Muscle of leg (tissue), 11 donors: ENCODE results near the gene ABHD16A. TPM values are rescaled to one million over a fixed set of nuclear protein-coding genes. Genes with fewer than 3 reads are reported as not detected.

Source experiments
- DNase-seq: peaks from one replicate; pipeline ENCODE4 v3.0.0; 2013
- H3K27ac ChIP-seq: one replicate; pipeline ENCODE4 v1.5.1; 2013; ENCODE audit warnings: mild to moderate bottlenecking, low read length, control low read depth
- H3K27me3 ChIP-seq: one replicate; pipeline ENCODE4 v1.6.1; 2013; ENCODE audit warnings: low read length; ENCODE audit not compliant: control insufficient read depth, insufficient read depth
- H3K36me3 ChIP-seq: one replicate; pipeline ENCODE4 v1.6.1; 2013; ENCODE audit warnings: low read length; ENCODE audit not compliant: control insufficient read depth, insufficient read depth
- H3K4me1 ChIP-seq: one replicate; pipeline ENCODE4 v1.6.1; 2013; ENCODE audit warnings: low read length; ENCODE audit not compliant: control insufficient read depth, insufficient read depth
- H3K4me3 ChIP-seq: one replicate; pipeline ENCODE4 v1.5.1; 2013; ENCODE audit warnings: low read length, control low read depth
- H3K9me3 ChIP-seq: replicated peaks from 2 replicates; pipeline ENCODE4 v1.6.1; 2013; ENCODE audit warnings: low read depth, low read length; ENCODE audit not compliant: control insufficient read depth
- WGBS: methylation state at CpG from one replicate; pipeline ENCODE4 v1.1.5; 2013; ENCODE audit warnings: missing lambda C conversion rate; ENCODE audit not compliant: insufficient coverage; 5-methylcytosine and 5-hydroxymethylcytosine counted together
- polyA plus RNA-seq, 8 donors: library from polyadenylated mRNA; unstranded; fragments of 120-200 nt; gene quantifications; one replicate each; pipeline versions ENCODE4 v1.2.1 to v1.2.3, GENCODE V29; 2013; ENCODE audit warnings: inconsistent platforms in 1 of 8, low replicate concordance in 1 of 8; ENCODE audit not compliant: insufficient read length in 8 of 8, insufficient read depth in 1 of 8
- total RNA-seq: library from RNA; stranded (reverse); fragments of 120-200 nt; gene quantifications from one replicate; pipeline ENCODE4 v1.2.4, GENCODE V29; 2013

The ABHD16A gene
- total and polyA plus RNA-seq, 9 donors = 42.0 to 55.8 (median 45.4) TPM

DNA sequence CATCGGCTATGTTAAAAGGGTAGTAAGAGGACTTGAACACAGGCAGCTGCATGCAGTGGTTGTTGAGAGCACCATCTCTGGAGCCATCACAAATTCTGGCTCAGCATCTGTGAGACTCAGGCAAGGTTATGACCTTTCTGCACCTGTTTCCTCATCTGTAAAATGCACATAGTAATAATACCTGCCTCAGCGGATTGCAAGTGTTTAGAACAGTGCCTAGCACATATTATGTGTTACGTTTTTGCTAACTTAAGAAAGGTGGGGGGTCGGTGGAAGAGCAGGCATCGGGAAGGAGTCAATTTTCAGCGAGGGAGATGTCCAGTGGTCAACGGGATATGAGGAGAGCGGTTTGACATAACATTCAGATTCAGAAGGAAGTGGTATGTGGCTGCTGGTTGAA lies 25.2 kb downstream of the ABHD16A start:
- H3K27me3 ChIP-seq = peaks cover 12% of the 10 kb centered on the region
- WGBS = 51% methylated on average over 6 of the region's 8 CpGs
- no peak overlapping the region for H3K4me3 ChIP-seq
- H3K9me3 ChIP-seq = no peaks in the 10 kb centered on the region
- DNase-seq = no peak
- H3K27ac ChIP-seq = no peak overlapping the region
- H3K4me1 ChIP-seq = peaks cover 18% of the 10 kb centered on the region
- H3K36me3 ChIP-seq = peaks cover 12% of the 10 kb centered on the region

DNA sequence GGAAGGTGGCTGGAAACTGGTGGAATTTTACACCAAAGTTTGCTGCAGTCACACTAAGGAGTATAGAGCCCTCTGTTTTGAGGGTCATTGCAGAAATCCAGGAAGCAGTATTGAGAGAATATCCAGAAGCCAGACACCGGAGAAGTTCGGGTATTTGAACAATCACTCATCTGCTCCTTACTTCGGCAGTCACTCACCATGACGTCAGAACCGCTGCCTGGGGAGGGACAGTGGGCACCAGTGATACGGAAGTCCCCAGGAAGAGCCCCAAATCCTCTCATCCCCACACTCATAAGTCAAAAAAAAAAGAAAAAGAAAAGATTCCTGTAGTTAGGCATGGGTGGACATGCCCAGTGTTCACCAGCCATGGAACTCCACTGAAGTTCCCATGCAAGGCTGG lies 26.2 kb downstream of the ABHD16A start:
- Histone ChIP-seq H3K4me1 (peaks cover 15% of the 10 kb centered on the region), H3K9me3 (no peaks in the 10 kb centered on the region), H3K27ac (no peak overlapping the region), H3K36me3 (peaks cover 21% of the 10 kb centered on the region), H3K27me3 (peaks cover 10% of the 10 kb centered on the region), H3K4me3 (no peak overlapping the region)
- no peak for DNase-seq
- 80% methylated on average over 1 of the region's 6 CpGs for WGBS

- peaks cover 26% of the 10 kb centered on the region for H3K36me3 ChIP-seq
- 74% methylated on average over 4 of the region's 4 CpGs for WGBS
These were observed 26.7 kb downstream of the ABHD16A start for GRCh38 chr6:31676322-31676903.

DNA sequence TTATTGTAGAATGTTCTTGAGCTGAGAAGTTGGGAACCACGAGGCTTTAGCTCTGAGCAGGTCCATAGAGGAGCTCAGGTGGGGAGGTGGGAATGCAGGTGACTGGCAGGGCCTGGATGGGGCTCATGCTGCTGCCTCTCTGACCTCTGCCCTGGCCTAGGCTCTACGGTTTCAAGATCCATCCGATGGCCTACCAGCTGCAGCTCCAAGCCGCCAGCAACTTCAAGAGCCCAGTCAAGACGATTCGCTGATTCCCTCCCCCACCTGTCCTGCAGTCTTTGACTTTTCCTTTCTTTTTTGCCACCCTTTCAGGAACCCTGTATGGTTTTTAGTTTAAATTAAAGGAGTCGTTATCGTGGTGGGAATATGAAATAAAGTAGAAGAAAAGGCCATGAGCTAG lies 33.4 kb downstream of the ABHD16A start, which contains the start of gene LY6G5B:
Gene LY6G5B, plus strand, starts transcription at position 301 of the 400 bp plus-strand sequence. CDS start 975 bp downstream, outside the sequence.
- H3K27ac ChIP-seq = no peak within 1 kb of the TSS
- 60% methylated on average over 1 of the region's 8 CpGs for WGBS
- peaks cover 73% of the 10 kb centered on the region for H3K36me3 ChIP-seq
- no peaks in the 10 kb centered on the region for H3K27me3 ChIP-seq
- H3K4me3 ChIP-seq = no peak within 1 kb of the TSS
- no peaks in the 10 kb centered on the region for H3K9me3 ChIP-seq
- peaks cover 8% of the 10 kb centered on the region for H3K4me1 ChIP-seq
- no peak for DNase-seq

More at GRCh38 chr6:31676322-31676903, 26.7 kb downstream of the ABHD16A start:
- no peak overlapping the region for H3K4me3 ChIP-seq
- H3K4me1 ChIP-seq = peaks cover 11% of the 10 kb centered on the region
- no peaks in the 10 kb centered on the region for H3K9me3 ChIP-seq
- no peak overlapping the region for H3K27ac ChIP-seq
- DNase-seq = no peak
- H3K27me3 ChIP-seq = peaks cover 5% of the 10 kb centered on the region

DNA sequence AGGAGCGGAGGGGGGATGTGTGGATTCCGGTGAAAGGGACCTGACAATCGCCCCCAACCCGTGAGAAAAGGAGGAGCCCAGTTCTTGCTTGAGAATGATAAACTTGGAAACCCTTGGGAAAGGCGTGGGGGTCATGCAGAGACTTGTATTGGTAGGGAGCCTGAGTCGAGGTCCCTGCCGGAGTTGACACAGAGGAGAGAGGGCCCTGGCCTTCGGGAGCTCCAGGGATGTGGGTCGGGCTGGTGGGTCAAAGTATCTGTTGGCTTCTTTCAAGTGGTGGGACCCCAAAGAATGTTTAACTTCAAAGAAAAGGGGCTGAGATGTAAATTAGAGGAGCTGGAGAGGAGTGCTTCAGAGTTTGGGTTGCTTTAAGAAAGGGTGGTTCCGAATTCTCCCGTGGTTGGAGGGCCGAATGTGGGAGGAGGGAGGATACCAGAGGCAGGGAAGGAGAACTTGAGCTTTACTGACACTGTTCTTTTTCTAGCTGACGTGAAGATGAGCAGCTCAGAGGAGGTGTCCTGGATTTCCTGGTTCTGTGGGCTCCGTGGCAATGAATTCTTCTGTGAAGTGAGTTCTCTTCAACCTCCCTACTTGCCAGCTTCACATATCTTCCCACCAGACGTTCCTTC lies 36.7 kb downstream of the ABHD16A start:
- no peak for DNase-seq
- peaks cover 73% of the 10 kb centered on the region for H3K36me3 ChIP-seq
- no peaks in the 10 kb centered on the region for H3K27me3 ChIP-seq
- peaks cover 22% of the 10 kb centered on the region for H3K4me1 ChIP-seq
- peak overlapping the region; percentile 60 for H3K27ac ChIP-seq
- H3K9me3 ChIP-seq = no peaks in the 10 kb centered on the region
- peak overlapping the region; percentile 70 for H3K4me3 ChIP-seq
- 5% methylated on average over 14 of the region's 15 CpGs for WGBS

DNA sequence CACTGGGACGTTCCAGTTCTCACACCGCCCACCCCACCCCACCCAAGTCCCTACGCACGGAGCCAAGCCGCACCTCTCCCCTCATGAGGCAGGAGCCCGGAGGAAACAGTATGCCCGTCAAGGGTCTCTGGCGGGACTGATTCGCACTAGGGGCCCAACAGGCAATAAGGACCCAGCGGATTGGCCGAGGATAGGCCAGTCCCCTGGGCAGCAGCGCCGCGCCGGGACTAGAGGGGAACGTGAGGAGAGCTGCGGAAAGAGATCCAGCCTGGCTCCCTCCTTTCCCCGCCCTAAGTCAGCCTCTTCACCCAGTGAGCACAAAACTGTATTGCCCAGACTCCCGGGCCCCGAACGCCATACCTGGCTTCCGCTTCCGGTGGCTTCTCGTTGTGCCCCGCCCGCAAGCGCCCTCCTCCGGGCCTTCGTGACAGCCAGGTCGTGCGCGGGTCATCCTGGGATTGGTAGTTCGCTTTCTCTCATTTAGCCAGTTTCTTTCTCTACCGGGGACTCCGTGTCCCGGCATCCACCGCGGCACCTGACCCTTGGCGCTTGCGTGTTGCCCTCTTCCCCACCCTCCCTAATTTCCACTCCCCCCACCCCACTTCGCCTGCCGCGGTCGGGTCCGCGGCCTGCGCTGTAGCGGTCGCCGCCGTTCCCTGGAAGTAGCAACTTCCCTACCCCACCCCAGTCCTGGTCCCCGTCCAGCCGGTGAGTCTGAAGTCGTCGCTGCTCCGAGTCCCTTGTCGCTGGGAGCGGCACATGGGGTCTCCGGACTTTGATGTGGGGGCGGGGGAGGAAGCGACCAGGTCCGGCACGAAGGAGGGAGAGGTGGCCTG lies 37.4 kb downstream of the ABHD16A start, which contains the start of gene CSNK2B:
Gene CSNK2B, plus strand, starts transcription at position 580 of the 836 bp plus-strand sequence. CDS start 752 bp downstream, outside the sequence.
- no peaks in the 10 kb centered on the region for H3K27me3 ChIP-seq
- peak; percentile 100 for DNase-seq
- peaks cover 26% of the 10 kb centered on the region for H3K4me1 ChIP-seq
- WGBS = 0% methylated on average over 41 of the region's 63 CpGs
- H3K4me3 ChIP-seq = peak within 1 kb of the TSS; percentile 70
- H3K27ac ChIP-seq = peak within 1 kb of the TSS; percentile 100
- peaks cover 66% of the 10 kb centered on the region for H3K36me3 ChIP-seq
- H3K9me3 ChIP-seq = no peaks in the 10 kb centered on the region

GRCh38 chr6:31664790-31665500 lies 38.2 kb downstream of the ABHD16A start, which contains the start of gene GPANK1:
TSS of gene GPANK1 (minus strand) at chr6:31664997. CDS start at chr6:31664478, 519 bp downstream.
- DNase-seq = peak; percentile 99
- WGBS = 0% methylated on average over 27 of the region's 39 CpGs
- H3K4me3 ChIP-seq = peak within 1 kb of the TSS; percentile 70
- peaks cover 58% of the 10 kb centered on the region for H3K36me3 ChIP-seq
- H3K27me3 ChIP-seq = no peaks in the 10 kb centered on the region
- H3K9me3 ChIP-seq = no peaks in the 10 kb centered on the region
- H3K4me1 ChIP-seq = peaks cover 29% of the 10 kb centered on the region
- H3K27ac ChIP-seq = peak within 1 kb of the TSS; percentile 100

DNA sequence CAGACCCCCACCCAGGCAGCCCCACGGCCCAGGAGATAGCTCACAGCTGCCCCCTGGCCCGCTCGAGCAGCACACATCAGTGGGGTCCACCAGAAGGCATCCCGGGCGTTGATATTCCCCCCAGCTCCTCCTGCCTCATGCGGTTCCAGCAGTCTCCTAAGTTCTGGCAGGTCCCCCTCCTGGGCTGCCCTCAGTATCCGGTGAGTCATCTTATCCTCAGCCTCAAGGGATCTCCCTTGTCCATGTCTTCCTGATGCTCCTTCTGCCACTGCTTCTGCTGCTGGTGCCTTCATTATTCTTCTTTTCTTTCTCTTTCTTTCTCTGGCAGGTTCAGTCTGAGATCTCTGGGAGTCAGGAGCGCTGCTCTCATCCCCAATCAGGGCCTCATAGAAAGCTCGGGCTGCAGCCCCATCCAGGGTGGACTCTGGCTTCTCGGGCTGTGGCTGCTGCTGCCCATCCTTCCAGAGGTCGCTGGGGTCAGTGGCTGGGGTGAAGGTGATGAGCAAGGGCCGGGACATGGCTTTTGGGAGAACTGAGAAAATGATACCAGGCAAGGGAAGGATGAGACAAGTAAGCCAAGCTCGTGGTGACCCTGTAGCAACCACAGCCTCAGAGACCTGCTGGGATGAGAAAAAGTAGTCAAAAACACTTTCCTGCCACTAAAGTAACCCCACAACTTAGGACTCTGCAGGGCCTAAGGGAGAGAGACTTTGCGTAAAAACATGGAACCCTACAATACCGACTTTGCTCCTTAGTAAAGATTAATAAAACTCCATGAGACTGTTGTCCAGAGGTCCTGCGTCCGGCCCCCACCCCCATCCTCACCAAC lies 38.9 kb downstream of the ABHD16A start:
- WGBS = 15% methylated on average over 13 of the region's 17 CpGs
- Histone ChIP-seq H3K36me3 (peaks cover 51% of the 10 kb centered on the region), H3K27ac (peak overlapping the region; percentile 100), H3K27me3 (no peaks in the 10 kb centered on the region), H3K4me1 (peaks cover 36% of the 10 kb centered on the region), H3K4me3 (peak overlapping the region; percentile 70), H3K9me3 (no peaks in the 10 kb centered on the region)
- peak; percentile 76 for DNase-seq
